ENCODE results near the gene CHCHD3.

GRCh38 chr7:132915647-132916046 lies 166.2 kb downstream of the CHCHD3 start:
- no peak for TF ChIP-seq GATA2 (CRISPR knock-in tag; IDR thresholded peaks at IDR 0.05)
- no peak for TF ChIP-seq U2AF2 (optimal IDR thresholded peaks at IDR 0.05; ENCODE audit: low read depth, low read length)
- TF ChIP-seq, protein P1, sequence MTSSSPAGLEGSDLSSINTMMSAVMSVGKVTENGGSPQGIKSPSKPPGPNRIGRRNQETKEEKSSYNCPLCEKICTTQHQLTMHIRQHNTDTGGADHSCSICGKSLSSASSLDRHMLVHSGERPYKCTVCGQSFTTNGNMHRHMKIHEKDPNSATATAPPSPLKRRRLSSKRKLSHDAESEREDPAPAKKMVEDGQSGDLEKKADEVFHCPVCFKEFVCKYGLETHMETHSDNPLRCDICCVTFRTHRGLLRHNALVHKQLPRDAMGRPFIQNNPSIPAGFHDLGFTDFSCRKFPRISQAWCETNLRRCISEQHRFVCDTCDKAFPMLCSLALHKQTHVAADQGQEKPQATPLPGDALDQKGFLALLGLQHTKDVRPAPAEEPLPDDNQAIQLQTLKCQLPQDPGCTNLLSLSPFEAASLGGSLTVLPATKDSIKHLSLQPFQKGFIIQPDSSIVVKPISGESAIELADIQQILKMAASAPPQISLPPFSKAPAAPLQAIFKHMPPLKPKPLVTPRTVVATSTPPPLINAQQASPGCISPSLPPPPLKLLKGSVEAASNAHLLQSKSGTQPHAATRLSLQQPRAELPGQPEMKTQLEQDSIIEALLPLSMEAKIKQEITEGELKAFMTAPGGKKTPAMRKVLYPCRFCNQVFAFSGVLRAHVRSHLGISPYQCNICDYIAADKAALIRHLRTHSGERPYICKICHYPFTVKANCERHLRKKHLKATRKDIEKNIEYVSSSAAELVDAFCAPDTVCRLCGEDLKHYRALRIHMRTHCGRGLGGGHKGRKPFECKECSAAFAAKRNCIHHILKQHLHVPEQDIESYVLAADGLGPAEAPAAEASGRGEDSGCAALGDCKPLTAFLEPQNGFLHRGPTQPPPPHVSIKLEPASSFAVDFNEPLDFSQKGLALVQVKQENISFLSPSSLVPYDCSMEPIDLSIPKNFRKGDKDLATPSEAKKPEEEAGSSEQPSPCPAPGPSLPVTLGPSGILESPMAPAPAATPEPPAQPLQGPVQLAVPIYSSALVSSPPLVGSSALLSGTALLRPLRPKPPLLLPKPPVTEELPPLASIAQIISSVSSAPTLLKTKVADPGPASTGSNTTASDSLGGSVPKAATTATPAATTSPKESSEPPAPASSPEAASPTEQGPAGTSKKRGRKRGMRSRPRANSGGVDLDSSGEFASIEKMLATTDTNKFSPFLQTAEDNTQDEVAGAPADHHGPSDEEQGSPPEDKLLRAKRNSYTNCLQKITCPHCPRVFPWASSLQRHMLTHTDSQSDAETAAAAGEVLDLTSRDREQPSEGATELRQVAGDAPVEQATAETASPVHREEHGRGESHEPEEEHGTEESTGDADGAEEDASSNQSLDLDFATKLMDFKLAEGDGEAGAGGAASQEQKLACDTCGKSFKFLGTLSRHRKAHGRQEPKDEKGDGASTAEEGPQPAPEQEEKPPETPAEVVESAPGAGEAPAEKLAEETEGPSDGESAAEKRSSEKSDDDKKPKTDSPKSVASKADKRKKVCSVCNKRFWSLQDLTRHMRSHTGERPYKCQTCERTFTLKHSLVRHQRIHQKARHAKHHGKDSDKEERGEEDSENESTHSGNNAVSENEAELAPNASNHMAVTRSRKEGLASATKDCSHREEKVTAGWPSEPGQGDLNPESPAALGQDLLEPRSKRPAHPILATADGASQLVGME (CRISPR knock-in tag; IDR thresholded peaks at IDR 0.05) = no peak

Data from K562 (cell line).